Measurements from ENCODE around the gene PEAK3. TPM values are rescaled to one million over a fixed set of nuclear protein-coding genes. Genes with fewer than 3 reads are reported as not detected.
A peak's percentile ranks its signal among the peaks of the same experiment; 100 is the strongest.

The PEAK3 gene
- total and polyA plus RNA-seq, 9 of the 15 experiments (the other 6 are each of a cell fraction or from before 2014, with no cell fraction given): 0.07 to 0.40 TPM; not detected in 7

GRCh38 chr19:2237051-2237868 lies 44.7 kb downstream of the PEAK3 start:
- peaks cover 95% of the 10 kb centered on the region for H3K79me2 ChIP-seq (ENCODE audit: control insufficient read depth, insufficient read depth, low read length)
- FAIRE-seq: no peak
- ATAC-seq: no peak
- BruUV-seq (replicated peaks): TSS peak; percentile 59
- peak in 1 of 4 experiments; percentile 49 for DNase-seq (ENCODE audit: extremely low read depth in 1 of 4, low spot score in 3 of 4)
- H3K27ac ChIP-seq (ENCODE audit: extremely low read depth, low read depth, low read length): peak overlapping the region; percentile 98
- in situ Hi-C loops (cut with MboI): loop anchor here (5.0 to 10.0 kb wide), 3 partner anchors 35 to 160 kb away; no protein-coding TSS in a partner anchor
- H3K4me2 ChIP-seq (ENCODE audit: insufficient read depth, low read length): peak overlapping the region; percentile 94
- H2AFZ ChIP-seq (ENCODE audit: low read depth, low read length): peak overlapping the region; percentile 99; the same call in 1 of the 2 replicates
- H3K9ac ChIP-seq (ENCODE audit: insufficient read depth in 1 of 2, low read depth in 2 of 2, low read length in 2 of 2): peak overlapping the region; percentile 90 to 98
- peaks cover 58% of the 10 kb centered on the region; the same call in 2 of the 3 replicates for H3K36me3 ChIP-seq (ENCODE audit: control insufficient read depth, insufficient read depth, low read length)
- 2% methylated on average over 37 of the region's 43 CpGs for WGBS (ENCODE audit: insufficient coverage, low coverage, missing lambda C conversion rate)
- peaks cover 28 to 70% of the 10 kb centered on the region in 2 experiments for H3K4me1 ChIP-seq (replicated peaks in 1 of 2; ENCODE audit: control insufficient read depth in 2 of 2, insufficient read depth in 2 of 2, low read length in 2 of 2)
- peaks cover 56% of the 10 kb centered on the region for H4K20me1 ChIP-seq (replicated peaks; ENCODE audit: control insufficient read depth, insufficient read depth, low read length)
- ChIA-PET POLR2A (interaction anchor here (0.6 to 4.8 kb wide), 8 partner anchors 9 to 180 kb away, joined by 3 to 86 read pairs (median 4); no protein-coding TSS in a partner anchor), CTCF (ENCODE audit: low intra/inter-chr PET ratio) (interaction anchor here (1.5 kb wide), 1 partner anchor 36 kb away, joined by 6 read pairs; no protein-coding TSS in a partner anchor)
- H3K4me3 ChIP-seq: peak overlapping the region; percentile 97
- intact Hi-C loops (cut with micrococcal nuclease): loop anchor here (2.0 kb wide), 1 partner anchor 26 kb away; no protein-coding TSS in a partner anchor
- no peaks in the 10 kb centered on the region for H3K9me3 ChIP-seq (replicated peaks; ENCODE audit: control insufficient read depth, insufficient read depth, low read depth, low read length)
- peaks cover 19% of the 10 kb centered on the region for H3K9me1 ChIP-seq (ENCODE audit: control insufficient read depth, insufficient read depth, low read length)
- H3K27me3 ChIP-seq (ENCODE audit: control insufficient read depth in 2 of 2, insufficient read depth in 2 of 2, low read length in 2 of 2): no peaks in the 10 kb centered on the region
- no peak for TF ChIP-seq SREBF1 (IDR thresholded peaks at IDR 0.05; ENCODE audit: borderline replicate concordance, low read depth, low read length)
- no peak for TF ChIP-seq CCAR2 (IDR thresholded peaks at IDR 0.05; ENCODE audit: low read depth, low read length)
- TF ChIP-seq, protein P1, sequence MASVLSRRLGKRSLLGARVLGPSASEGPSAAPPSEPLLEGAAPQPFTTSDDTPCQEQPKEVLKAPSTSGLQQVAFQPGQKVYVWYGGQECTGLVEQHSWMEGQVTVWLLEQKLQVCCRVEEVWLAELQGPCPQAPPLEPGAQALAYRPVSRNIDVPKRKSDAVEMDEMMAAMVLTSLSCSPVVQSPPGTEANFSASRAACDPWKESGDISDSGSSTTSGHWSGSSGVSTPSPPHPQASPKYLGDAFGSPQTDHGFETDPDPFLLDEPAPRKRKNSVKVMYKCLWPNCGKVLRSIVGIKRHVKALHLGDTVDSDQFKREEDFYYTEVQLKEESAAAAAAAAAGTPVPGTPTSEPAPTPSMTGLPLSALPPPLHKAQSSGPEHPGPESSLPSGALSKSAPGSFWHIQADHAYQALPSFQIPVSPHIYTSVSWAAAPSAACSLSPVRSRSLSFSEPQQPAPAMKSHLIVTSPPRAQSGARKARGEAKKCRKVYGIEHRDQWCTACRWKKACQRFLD (CRISPR knock-in tag; IDR thresholded peaks at IDR 0.05): no peak
- no peak for TF ChIP-seq CSDE1 (IDR thresholded peaks at IDR 0.05)
- no peak for TF ChIP-seq MEIS2 (IDR thresholded peaks at IDR 0.05; ENCODE audit: partially characterized antibody)
- TF ChIP-seq ZFX (CRISPR knock-in tag; IDR thresholded peaks at IDR 0.05): peak; percentile 85
- no peak for TF ChIP-seq ZNF589 (CRISPR knock-in tag; IDR thresholded peaks at IDR 0.05; ENCODE audit: low read depth)
- TF ChIP-seq ERF (CRISPR knock-in tag; IDR thresholded peaks at IDR 0.05): peak; percentile 82; the same call in 1 of the 2 replicates
- no peak for TF ChIP-seq TRIM25 (IDR thresholded peaks at IDR 0.05; ENCODE audit: borderline replicate concordance)
- no peak for TF ChIP-seq ZBTB17 (CRISPR knock-in tag; IDR thresholded peaks at IDR 0.05)
- TF ChIP-seq GTF2F1 (IDR thresholded peaks at IDR 0.05; ENCODE audit: low read depth, low read length): no peak
- TF ChIP-seq HDAC6 (IDR thresholded peaks at IDR 0.05; ENCODE audit: low read depth, low read length): no peak
- no peak for TF ChIP-seq KLF13 (tag; IDR thresholded peaks at IDR 0.05; ENCODE audit: borderline replicate concordance, low read depth)
- TF ChIP-seq, protein P2, sequence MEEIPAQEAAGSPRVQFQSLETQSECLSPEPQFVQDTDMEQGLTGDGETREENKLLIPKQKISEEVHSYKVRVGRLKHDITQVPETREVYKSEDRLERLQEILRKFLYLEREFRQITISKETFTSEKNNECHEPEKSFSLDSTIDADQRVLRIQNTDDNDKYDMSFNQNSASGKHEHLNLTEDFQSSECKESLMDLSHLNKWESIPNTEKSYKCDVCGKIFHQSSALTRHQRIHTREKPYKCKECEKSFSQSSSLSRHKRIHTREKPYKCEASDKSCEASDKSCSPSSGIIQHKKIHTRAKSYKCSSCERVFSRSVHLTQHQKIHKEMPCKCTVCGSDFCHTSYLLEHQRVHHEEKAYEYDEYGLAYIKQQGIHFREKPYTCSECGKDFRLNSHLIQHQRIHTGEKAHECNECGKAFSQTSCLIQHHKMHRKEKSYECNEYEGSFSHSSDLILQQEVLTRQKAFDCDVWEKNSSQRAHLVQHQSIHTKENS (CRISPR knock-in tag; IDR thresholded peaks at IDR 0.05): no peak
- no peak for TF ChIP-seq EGR1 (conservative IDR thresholded peaks at IDR 0.05)
- TF ChIP-seq PHB2 (IDR thresholded peaks at IDR 0.05; ENCODE audit: low read depth): no peak
- TF ChIP-seq NR2C1 (IDR thresholded peaks at IDR 0.05): no peak
- TF ChIP-seq NR2C1 (tag; IDR thresholded peaks at IDR 0.05): no peak
